CD4-positive, alpha-beta T cell treated with Interleukin-6 for 4 hours (primary cell): ENCODE results near the gene NKIRAS2.

Experiments
- DNase-seq: peaks from one replicate; pipeline ENCODE4 v3.0.0-alpha.2; 2020; ENCODE audit warnings: mixed read lengths

NKIRAS2 gene

GRCh38 chr17:42019509-42020404 is at the start of gene NKIRAS2:
Gene NKIRAS2, plus strand, starts transcription at chr17:42020090. Its CDS starts 1,488 bp downstream, at chr17:42021578.
- peak; percentile 95 for DNase-seq

- no peak for DNase-seq
Observed at GRCh38 chr17:41970901-41971331, 49.0 kb upstream of the NKIRAS2 start.

- no peak for DNase-seq
Observed at GRCh38 chr17:41971721-41972523, 48.0 kb upstream of the NKIRAS2 start.

GRCh38 chr17:41972571-41973407 is 47.1 kb upstream of the NKIRAS2 start:
- no peak for DNase-seq

- DNase-seq = no peak
Observed at GRCh38 chr17:41973408-41973811, 46.5 kb upstream of the NKIRAS2 start.

- DNase-seq = no peak
Observed at GRCh38 chr17:41974031-41974430, 45.9 kb upstream of the NKIRAS2 start.

- no peak for DNase-seq
Observed at GRCh38 chr17:41974658-41975057, 45.2 kb upstream of the NKIRAS2 start.

- no peak for DNase-seq
Observed at GRCh38 chr17:41975099-41976083, 44.5 kb upstream of the NKIRAS2 start.

- no peak for DNase-seq
Observed at GRCh38 chr17:41976142-41976768, 43.6 kb upstream of the NKIRAS2 start.

GRCh38 chr17:41977991-41978390 is 41.9 kb upstream of the NKIRAS2 start:
- DNase-seq = no peak

GRCh38 chr17:41982026-41982760 is 37.7 kb upstream of the NKIRAS2 start:
- no peak for DNase-seq

- DNase-seq = no peak
Observed at GRCh38 chr17:41984454-41984853, 35.4 kb upstream of the NKIRAS2 start.

- no peak for DNase-seq
Observed at GRCh38 chr17:41985919-41986318, 34.0 kb upstream of the NKIRAS2 start.

GRCh38 chr17:41986634-41987033 is 33.3 kb upstream of the NKIRAS2 start:
- no peak for DNase-seq

GRCh38 chr17:41987642-41988041 is 32.2 kb upstream of the NKIRAS2 start:
- no peak for DNase-seq

GRCh38 chr17:41988418-41988817 is 31.5 kb upstream of the NKIRAS2 start:
- no peak for DNase-seq

GRCh38 chr17:41989702-41990419 is 30.0 kb upstream of the NKIRAS2 start:
- DNase-seq = no peak

- DNase-seq = no peak
Observed at GRCh38 chr17:41992576-41992975, 27.3 kb upstream of the NKIRAS2 start.

GRCh38 chr17:41996855-41997164 is 23.1 kb upstream of the NKIRAS2 start:
- DNase-seq = no peak

GRCh38 chr17:41998497-41998896 is 21.4 kb upstream of the NKIRAS2 start:
- no peak for DNase-seq
